ENCODE data around the gene ST13. TPM values are rescaled to one million over a fixed set of nuclear protein-coding genes. Genes with fewer than 3 reads are reported as not detected.

The ST13 gene
- polyA plus RNA-seq, 1 donor from 2014 or later: 195 TPM

GRCh38 chr22:40791241-40791640, 65.2 kb downstream of the ST13 start:
- Histone ChIP-seq H3F3A (ENCODE audit: insufficient read depth, low read length, poor library complexity, severe bottlenecking) (no peaks in the 10 kb centered on the region), H3K9ac (ENCODE audit: low read length) (no peak overlapping the region), H3K4me3 (ENCODE audit: low read length) (no peak overlapping the region), H3K9me2 (ENCODE audit: insufficient read depth, low read length) (no peaks in the 10 kb centered on the region), H3K27ac (ENCODE audit: low read length) (no peak overlapping the region), H3K79me2 (replicated peaks; ENCODE audit: insufficient read depth, low read length) (no peaks in the 10 kb centered on the region), H4K20me1 (ENCODE audit: insufficient read depth) (no peaks in the 10 kb centered on the region), H3K4me2 (ENCODE audit: low read length) (no peak overlapping the region), H2AFZ (ENCODE audit: low read depth, low read length) (no peak overlapping the region), H3K36me3 (ENCODE audit: insufficient read depth, low read length) (peaks cover 6% of the 10 kb centered on the region), H3K9me3 (ENCODE audit: low read length) (no peaks in the 10 kb centered on the region), H3K27me3 (ENCODE audit: insufficient read depth, low read depth, low read length) (no peaks in the 10 kb centered on the region)
- TF ChIP-seq TAF1 (IDR thresholded peaks at IDR 0.05; ENCODE audit: low read depth): no peak
- TF ChIP-seq, protein P1, sequence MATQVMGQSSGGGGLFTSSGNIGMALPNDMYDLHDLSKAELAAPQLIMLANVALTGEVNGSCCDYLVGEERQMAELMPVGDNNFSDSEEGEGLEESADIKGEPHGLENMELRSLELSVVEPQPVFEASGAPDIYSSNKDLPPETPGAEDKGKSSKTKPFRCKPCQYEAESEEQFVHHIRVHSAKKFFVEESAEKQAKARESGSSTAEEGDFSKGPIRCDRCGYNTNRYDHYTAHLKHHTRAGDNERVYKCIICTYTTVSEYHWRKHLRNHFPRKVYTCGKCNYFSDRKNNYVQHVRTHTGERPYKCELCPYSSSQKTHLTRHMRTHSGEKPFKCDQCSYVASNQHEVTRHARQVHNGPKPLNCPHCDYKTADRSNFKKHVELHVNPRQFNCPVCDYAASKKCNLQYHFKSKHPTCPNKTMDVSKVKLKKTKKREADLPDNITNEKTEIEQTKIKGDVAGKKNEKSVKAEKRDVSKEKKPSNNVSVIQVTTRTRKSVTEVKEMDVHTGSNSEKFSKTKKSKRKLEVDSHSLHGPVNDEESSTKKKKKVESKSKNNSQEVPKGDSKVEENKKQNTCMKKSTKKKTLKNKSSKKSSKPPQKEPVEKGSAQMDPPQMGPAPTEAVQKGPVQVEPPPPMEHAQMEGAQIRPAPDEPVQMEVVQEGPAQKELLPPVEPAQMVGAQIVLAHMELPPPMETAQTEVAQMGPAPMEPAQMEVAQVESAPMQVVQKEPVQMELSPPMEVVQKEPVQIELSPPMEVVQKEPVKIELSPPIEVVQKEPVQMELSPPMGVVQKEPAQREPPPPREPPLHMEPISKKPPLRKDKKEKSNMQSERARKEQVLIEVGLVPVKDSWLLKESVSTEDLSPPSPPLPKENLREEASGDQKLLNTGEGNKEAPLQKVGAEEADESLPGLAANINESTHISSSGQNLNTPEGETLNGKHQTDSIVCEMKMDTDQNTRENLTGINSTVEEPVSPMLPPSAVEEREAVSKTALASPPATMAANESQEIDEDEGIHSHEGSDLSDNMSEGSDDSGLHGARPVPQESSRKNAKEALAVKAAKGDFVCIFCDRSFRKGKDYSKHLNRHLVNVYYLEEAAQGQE (IDR thresholded peaks at IDR 0.05; ENCODE audit: borderline replicate concordance): no peak
- TF ChIP-seq, protein P2, sequence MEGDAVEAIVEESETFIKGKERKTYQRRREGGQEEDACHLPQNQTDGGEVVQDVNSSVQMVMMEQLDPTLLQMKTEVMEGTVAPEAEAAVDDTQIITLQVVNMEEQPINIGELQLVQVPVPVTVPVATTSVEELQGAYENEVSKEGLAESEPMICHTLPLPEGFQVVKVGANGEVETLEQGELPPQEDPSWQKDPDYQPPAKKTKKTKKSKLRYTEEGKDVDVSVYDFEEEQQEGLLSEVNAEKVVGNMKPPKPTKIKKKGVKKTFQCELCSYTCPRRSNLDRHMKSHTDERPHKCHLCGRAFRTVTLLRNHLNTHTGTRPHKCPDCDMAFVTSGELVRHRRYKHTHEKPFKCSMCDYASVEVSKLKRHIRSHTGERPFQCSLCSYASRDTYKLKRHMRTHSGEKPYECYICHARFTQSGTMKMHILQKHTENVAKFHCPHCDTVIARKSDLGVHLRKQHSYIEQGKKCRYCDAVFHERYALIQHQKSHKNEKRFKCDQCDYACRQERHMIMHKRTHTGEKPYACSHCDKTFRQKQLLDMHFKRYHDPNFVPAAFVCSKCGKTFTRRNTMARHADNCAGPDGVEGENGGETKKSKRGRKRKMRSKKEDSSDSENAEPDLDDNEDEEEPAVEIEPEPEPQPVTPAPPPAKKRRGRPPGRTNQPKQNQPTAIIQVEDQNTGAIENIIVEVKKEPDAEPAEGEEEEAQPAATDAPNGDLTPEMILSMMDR (IDR thresholded peaks at IDR 0.05; ENCODE audit: poor library complexity, severe bottlenecking): no peak
- TF ChIP-seq POLR2AphosphoS5 (IDR thresholded peaks at IDR 0.05): no peak
- TF ChIP-seq SMC3 (conservative IDR thresholded peaks at IDR 0.05; ENCODE audit: poor library complexity): no peak
- no peak for TF ChIP-seq EZH2 (IDR thresholded peaks at IDR 0.05; ENCODE audit: borderline replicate concordance, insufficient read depth, low read length, poor library complexity, severe bottlenecking)
- no peak for TF ChIP-seq RAD21 (conservative IDR thresholded peaks at IDR 0.05)
- no peak for TF ChIP-seq EP300 (conservative IDR thresholded peaks at IDR 0.05; ENCODE audit: poor library complexity, severe bottlenecking)
- no peak for TF ChIP-seq MXI1 (conservative IDR thresholded peaks at IDR 0.05; ENCODE audit: poor library complexity, severe bottlenecking)

- Histone ChIP-seq H3K9me3 (ENCODE audit: low read length) (no peaks in the 10 kb centered on the region), H4K20me1 (ENCODE audit: insufficient read depth) (no peaks in the 10 kb centered on the region), H2AFZ (ENCODE audit: low read depth, low read length) (no peak overlapping the region), H3K27me3 (ENCODE audit: insufficient read depth, low read depth, low read length) (no peaks in the 10 kb centered on the region), H3K36me3 (ENCODE audit: insufficient read depth, low read length) (peaks cover 6% of the 10 kb centered on the region), H3F3A (ENCODE audit: insufficient read depth, low read length, poor library complexity, severe bottlenecking) (no peaks in the 10 kb centered on the region), H3K4me3 (ENCODE audit: low read length) (no peak overlapping the region), H3K9me2 (ENCODE audit: insufficient read depth, low read length) (no peaks in the 10 kb centered on the region), H3K27ac (ENCODE audit: low read length) (no peak overlapping the region), H3K4me2 (ENCODE audit: low read length) (no peak overlapping the region), H3K79me2 (replicated peaks; ENCODE audit: insufficient read depth, low read length) (no peaks in the 10 kb centered on the region), H3K9ac (ENCODE audit: low read length) (no peak overlapping the region)
- TF ChIP-seq RAD21 (conservative IDR thresholded peaks at IDR 0.05) (no peak), EP300 (conservative IDR thresholded peaks at IDR 0.05; ENCODE audit: poor library complexity, severe bottlenecking) (no peak), POLR2AphosphoS5 (IDR thresholded peaks at IDR 0.05) (no peak), EZH2 (IDR thresholded peaks at IDR 0.05; ENCODE audit: borderline replicate concordance, insufficient read depth, low read length, poor library complexity, severe bottlenecking) (no peak), SMC3 (conservative IDR thresholded peaks at IDR 0.05; ENCODE audit: poor library complexity) (no peak), TAF1 (IDR thresholded peaks at IDR 0.05; ENCODE audit: low read depth) (no peak)
- TF ChIP-seq, protein P1 (IDR thresholded peaks at IDR 0.05; ENCODE audit: borderline replicate concordance): no peak
Measured at GRCh38 chr22:40789131-40789530, 67.3 kb downstream of the ST13 start.

All from neural cell (in vitro differentiated cells).